NCI-H345 treated with DMSO at 0.1 percent for 48 hours (cell line): ENCODE measurements around the gene CPT1A.

Experiments used
- DNase-seq: peaks from one replicate; lab custom pipeline; 2025; ENCODE audit not compliant: unreplicated experiment; lab: John Stamatoyannopoulos, UW

Gene CPT1A

DNA sequence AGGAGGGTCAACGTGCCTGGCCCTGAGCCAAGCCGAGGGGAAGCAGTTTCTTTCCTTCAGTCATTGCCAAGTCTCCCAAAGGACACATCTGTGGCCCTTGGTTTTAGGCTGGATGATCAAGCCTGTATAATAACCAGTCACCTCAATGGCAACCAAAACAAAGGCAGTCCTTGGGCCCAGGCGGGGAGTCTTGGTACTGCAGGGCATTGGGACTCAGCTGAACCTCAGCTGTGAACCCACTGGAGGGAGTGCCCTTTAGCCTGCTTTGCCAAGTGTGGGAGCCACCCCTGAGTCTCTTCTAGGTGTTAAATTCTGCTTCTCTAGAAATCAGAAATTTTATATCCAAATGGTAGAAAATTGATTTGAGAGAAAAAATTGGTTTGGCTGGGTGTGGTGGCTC lies 36.9 kb downstream of the CPT1A start:
- no peak for DNase-seq

DNA sequence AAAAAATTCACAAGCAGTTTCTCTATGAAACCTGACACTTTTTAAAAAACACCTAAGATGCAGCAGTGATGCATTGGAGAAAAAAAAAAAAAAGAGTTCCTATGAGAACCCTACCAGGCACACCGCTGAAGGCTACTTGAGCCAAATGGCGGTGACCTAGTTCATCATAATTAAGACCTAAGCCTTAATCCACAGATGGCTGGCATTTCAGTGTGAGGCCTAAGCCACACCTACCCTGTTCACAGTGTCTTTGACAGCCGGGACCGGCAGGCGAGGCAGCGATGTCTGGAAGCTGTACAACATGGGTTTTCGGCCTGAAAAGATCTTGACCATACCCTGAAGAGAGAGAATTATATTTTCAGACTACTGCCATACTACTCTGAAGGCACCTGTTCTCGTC lies 38.0 kb downstream of the CPT1A start:
- no peak for DNase-seq

DNA sequence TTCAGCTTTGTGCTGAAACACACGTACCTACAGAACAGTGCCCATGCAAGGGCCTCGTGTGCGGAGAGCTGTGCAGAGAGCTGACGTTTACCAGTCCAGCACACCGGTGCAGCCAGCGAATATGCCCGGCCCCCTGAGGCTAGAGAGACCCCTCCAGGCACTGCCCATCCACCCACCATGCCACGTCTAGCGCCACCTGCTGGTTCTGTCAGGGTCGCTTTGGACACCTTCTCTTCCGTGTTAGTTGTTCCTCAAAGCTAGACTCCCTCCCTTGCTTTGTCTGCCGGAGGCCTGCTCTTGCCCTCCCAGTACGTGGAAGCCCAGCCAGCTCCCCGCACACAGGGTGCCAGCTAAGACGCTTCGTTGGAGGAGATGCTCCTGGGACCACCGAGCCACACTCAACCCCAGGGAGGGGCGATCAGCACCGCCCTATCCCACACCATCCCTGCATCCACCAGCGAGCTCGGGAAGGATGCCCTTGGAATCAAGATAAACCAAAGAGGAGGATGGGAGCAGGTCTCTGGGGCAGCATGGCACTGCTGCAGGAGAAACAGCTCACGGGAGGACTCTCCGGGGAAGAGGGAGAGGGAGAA lies 43.4 kb downstream of the CPT1A start:
- DNase-seq = no peak

DNA sequence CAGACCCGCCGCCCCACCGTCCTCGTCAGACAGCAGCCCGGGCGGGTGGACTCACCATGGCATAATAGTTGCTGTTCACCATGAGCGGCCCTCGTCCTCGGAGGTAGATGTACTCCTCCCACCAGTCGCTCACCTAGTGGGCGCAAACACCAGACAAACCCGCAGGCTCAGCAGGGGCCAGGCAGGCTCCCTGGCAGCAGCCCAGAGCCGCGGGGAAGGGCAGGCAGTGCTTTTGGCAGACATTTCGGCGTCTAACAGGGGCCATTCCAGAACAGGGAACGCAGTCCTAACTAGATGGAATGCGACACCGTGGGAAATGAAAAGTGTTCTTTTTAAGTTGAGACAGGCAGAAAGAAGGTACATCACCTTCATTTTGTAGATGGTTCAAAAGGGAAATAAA lies 44.9 kb downstream of the CPT1A start:
- no peak for DNase-seq

DNA sequence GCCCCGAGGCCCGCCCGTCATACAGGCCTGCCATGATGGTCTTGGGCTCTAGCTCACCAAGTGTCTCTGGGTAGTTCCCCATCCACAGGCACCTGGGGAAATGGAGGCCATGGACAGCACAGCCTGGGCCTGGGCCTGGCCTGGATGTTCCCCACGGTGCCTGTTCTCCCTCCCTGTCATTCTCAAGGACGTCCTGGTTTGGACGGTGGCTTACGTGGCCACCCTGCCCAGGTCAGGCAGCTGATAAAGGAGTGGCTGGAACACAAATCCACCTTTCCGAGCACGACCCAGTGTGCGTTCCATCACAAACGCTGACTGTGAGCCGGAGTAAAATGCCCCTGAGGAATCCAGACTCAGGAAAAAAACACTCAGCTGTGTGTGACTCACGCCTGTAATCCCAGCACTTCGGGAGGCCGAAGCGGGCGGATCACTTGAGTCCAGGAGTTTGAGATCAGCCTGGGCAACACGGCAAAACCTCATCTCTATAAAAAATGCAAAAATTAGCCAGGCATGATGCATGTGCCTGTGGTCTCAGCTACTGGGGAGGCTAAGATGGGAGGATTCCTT lies 49.2 kb downstream of the CPT1A start:
- no peak for DNase-seq

DNA sequence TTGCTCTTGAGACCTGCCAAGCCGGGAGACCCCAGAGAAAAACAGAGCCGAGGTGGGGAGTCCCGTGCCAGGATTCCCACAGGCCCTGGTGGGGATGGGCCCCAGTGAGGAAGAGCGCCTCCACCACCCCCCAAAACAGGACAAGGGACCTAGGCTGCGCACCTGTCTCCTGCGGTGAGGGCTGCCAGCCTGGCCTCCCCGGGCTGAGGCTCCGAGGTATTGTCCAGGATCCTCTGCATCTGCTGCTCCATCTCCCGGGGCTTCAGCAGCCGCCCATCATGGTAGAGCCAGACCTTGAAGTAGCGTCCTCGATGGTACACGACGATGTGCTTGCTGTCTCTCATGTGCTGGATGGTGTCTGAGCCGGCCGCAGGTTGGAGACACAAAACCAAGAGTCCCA lies 57.1 kb downstream of the CPT1A start:
- DNase-seq = no peak

DNA sequence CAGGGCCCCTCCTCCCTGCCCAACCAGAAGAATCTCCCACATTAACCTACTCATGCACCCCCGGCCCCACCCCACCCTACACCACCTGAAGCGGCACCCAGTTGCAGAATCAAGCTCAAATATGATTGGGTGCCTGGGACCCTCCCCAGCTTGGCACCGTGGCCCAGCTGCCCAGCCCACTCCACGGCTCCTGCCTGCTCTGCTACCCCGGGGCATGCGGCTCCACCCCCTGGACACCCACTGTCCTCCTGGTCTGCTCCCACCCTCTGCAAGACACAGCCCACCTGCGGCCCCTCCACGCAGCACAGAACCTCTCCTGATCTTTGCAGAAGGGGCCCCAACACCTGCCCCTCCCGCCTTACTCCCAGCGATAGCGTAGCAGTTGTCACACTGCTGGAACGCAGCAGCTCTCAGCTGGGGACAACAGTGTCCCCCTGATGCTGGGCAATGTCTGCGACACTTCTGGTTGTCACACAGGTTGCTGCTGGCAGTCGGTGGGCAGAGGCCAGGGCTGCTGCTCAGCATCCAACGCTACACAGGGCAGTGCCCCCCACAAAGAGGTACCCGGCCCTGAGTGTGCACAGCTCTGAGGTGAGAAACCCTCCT lies 58.4 kb downstream of the CPT1A start:
- no peak for DNase-seq

DNA sequence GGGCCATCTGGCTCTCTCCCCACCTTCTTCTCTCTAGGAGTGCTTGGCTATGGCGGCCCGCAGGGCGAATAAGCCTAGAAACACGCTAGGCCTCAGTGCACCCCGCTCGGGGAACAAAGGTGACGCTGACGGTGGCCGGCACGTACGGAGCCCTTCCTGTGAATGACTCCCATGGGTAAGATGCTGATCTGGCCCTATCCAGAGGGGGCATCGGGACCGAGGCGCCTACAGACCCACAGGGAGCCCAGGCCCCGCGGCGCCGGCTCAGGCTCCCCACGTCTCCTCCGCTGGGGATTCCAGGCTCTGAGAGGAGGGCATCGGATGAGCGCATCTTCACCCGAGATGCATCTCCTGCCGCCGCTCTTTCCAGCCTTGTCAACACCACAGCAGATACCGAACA lies 59.0 kb downstream of the CPT1A start:
- no peak for DNase-seq

DNA sequence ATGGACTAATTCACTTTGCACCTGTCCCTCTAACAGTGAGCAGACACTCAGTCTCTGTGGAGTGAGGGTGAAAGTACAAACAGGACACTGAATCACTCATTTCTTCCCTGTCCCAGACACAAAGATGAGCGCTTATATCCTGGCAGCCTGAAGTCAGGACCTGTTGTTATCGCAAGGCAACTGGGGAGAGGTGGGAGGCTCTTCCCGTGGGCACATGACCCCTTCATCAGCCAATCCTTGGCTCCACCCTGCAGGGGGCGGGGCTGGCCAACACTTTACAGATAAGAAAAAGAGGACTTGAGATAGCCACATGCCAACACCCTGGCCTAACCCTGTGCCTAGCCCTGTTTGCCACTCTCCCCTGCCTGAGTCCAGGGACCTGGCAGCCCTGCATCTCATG lies 60.9 kb downstream of the CPT1A start:
- no peak for DNase-seq

DNA sequence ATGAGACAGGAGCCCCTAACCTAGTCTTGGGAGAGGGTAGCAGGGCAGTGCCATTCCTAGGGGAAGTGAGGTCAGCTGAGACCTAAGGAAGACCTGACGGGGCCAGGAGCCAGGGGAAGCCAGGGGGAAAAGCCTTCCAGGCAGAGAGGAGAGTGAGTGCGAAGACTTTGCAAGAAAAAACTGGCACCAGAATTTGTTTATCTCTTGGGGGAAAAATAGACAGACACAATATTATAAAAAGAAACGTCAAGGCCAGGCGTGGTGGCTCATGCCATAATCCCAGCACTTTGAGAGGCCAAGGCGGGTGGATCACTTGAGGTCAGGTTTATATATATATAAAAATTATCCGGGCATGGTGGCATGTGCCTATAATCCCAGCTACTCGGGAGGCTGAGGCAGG lies 63.5 kb downstream of the CPT1A start:
- no peak for DNase-seq

DNA sequence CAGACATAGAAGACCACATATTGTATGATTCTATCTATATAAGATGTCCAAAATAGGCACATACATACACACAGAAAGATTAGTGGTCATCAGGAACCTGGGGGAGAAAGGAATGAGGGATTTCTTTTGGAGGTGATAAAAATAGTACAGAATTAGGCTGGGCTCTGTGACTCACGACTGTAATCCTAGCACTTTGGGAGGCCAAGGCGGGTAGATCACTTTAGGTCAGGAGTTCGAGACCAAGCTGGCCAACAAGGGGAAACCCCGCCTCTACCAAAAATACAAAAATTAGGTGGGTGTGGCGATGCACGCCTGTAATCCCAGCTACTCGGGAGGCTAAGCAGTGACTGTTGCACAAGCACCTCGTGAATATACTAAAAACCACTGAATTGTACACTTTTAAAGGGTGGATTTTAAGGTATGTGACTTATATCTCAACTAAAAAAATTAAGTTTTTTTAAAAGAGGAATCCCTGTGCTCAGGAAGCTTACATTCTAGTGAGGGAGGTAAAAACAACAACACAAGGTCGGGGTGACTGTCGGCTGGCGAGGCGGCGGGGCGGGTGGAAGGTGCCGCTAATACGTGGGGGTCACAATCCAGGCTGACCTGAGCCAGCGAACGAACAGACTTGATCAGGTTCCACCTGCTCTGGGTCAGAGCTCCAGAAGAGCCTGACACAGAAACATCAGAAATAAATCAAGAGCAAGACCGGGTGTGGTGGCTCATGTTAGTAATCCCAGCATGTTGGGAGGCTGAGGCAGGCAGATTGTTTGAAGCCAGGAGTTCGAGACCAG lies 65.1 kb downstream of the CPT1A start:
- DNase-seq = no peak

DNA sequence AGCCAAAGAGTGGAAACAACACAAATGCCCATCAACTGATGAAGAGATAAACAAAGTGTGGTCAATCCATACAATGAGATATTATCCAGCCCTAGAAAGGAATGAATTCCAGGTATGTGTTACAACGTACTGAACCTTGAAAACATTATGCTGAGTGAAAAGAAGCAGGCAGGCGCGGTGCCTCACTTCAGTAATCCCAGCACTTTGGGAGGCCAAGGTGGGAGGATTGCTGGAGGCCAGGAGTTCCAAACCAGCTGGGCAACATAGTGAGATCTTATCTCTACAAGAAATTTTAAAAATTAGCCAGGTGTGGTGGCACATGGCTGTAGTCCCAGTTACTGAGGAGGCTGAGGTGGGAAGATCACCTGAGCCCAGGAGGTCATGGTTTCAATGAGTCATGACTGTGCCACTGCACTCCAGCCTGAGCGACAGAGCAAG lies 65.7 kb downstream of the CPT1A start:
- DNase-seq = no peak

DNA sequence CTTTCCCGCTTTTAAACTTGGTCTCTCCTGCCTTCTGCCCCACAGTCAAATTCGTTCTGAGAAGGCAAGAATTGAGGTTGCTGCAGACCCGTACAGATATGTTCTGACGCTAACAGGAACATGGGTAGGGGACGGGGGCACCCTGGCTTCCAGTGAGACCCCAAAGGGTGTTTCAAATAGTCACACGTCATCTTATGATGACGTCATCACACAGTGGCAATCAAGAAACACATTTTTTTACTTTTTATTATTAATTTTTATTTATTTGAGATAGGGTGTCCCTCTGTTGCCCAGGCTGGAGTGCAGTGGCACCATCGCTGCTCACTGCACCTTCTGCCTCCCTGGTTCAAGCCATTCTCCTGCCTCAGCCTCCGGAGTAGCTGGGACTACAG lies 67.5 kb downstream of the CPT1A start:
- DNase-seq = no peak

DNA sequence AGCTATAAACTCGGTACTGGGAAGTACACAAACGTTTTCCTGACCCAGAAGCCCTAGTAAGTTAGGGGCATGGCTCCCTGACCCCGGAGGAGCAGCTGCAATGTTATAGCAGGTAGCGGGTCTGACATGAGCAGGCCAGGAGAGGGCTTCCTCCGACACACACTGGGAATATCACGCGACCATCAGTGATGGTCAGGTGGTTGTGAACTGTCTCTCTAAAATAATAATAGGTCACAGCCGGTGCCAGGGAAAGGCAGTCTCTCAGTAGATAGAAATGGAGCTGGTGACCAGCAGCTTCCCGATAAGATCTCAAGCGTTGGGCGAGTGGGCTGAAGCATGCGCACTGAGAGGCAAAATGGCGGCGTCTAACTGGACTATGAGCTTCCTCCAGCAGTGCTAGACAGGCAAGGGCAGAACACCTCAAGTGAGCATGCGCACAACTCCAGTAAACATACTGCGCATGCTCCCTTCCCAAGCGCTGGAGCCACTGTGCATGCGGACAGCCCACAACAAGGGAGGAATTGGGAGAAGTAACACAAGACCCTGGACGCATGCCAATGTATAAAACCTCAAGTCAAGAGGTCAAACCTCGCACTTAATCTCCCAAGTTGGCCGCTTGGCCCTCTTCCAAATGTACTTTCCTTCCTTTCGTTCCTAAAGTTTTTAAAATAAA lies 68.1 kb downstream of the CPT1A start:
- DNase-seq = no peak

DNA sequence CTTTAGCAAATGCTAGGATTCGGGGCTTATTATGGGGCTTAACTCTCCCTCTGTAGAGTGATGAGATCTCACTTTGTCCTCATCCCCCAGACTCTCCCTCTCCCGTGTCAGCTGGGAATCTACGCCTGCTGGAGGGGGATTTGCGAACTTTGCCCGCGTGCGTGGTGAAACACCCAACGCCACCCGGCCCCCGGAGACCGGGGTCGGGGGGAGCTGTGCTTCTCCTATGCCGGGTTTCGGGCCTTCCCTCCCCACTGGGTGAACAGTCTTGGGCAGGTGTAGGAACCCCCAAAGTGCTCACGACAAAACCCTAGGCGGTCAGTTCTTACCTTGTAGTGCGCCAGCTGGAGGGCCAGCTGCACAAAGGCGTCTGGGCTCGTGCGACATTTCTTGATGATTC lies 68.8 kb downstream of the CPT1A start:
- no peak for DNase-seq

DNA sequence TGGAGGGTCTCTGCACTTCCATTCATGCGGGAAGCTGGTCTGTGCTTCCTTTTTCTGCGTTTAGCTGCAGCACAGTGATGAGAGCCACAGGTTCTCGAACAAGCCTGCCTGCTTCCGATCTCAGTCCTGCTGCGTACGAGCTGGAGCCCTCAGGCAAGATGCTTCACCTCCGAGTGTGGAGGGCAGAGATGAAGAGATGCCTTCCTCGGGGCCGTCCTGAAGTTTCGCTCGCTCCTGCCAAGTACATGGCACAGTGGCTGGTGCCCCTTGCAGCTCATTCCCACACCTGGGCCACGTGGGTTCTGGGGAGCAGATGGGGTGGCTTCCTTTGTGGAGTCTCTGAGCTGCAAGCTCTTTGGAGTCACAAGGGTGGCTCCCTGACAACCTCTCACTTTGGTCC lies 70.9 kb downstream of the CPT1A start:
- DNase-seq = no peak

DNA sequence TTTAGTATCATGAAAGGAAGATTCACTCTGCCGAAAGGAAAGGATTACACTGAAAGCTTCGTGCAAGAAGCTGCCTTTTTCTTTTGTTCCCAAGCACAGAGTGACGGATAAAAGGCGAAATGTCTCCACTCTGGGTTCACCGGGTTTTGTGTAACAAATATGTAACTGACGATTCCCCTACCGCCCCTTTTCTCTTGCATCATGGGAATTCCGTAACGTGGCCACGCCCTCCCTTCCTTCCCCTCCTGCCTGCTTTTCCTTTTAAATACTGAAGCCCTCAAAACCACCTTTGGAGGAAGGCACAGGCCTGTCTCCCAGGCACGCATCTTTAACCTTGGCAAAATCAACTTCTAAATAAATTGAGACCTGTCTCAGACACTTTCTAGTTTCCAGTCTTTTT lies 74.0 kb downstream of the CPT1A start:
- no peak for DNase-seq

DNA sequence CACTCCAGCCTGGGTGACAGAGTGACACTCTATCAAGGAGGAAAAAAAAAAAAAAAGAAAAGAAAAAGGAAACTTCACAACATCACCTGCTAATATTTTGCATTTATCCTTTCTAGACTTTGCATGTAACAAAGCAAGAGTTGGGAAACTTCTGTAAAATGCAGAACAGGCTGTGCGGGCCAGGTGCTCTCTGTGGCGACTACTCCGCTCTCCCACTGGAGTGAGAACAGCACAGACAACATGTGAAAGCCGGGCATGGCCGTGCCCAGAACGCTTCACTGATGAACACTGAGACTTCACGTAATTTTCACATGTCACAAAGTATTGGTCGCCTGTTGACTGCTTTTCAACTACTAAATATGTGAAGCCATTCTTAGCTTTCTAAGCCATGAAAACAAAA lies 74.9 kb downstream of the CPT1A start:
- DNase-seq = no peak

DNA sequence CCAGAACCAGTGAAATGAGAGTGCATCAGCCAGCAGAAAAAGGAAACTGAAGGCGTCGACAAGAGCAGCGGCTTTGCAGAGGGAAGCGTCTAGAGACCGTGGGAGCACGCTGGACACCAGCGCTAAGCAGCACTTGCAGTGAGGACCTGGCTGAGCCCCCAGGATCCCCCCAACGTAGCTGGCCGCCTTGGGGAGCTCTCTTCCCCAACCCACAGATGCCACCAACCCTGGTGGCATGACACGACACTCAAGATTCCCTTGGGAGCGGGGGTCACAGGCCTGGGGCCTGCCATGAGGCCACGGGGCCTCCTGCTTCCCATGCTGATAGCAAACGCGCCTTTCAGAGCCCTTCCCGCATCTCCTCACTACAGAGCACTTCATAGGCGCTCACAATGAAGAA lies 77.0 kb downstream of the CPT1A start:
- DNase-seq = no peak

DNA sequence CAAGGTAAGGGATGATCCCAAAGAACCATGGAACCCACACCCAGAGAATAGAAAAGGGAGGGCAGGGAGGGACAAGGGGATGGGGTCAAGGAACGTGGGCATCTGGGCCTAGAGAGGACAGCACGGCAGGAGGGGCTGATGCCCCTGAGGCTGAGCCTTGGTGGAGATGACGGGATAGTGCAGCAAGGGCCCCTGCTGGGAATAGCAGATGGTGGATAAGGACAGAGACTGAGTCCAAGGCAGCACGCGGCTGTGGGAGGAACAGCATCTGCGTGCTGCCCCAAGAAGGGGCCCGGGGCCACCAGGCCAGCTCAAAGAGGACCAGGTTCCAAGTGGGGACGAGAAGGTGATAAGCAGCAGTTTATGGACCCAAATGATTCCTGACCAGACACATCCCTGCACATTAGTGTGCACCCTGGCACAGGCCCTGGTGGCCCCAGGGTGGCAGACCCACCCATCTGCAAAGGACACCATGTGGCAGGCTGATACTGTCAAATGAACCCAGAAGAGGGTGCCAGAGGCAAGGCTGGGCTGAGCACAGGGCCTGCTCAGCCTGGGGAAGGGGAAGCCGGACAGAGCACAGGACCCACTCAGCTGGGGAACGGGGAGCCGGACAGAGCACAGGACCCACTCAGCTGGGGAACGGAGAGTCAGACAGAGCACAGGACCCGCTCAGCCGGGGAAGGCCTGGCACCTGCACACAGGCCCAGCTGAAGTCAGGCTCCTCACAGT lies 77.6 kb downstream of the CPT1A start:
- no peak for DNase-seq

DNA sequence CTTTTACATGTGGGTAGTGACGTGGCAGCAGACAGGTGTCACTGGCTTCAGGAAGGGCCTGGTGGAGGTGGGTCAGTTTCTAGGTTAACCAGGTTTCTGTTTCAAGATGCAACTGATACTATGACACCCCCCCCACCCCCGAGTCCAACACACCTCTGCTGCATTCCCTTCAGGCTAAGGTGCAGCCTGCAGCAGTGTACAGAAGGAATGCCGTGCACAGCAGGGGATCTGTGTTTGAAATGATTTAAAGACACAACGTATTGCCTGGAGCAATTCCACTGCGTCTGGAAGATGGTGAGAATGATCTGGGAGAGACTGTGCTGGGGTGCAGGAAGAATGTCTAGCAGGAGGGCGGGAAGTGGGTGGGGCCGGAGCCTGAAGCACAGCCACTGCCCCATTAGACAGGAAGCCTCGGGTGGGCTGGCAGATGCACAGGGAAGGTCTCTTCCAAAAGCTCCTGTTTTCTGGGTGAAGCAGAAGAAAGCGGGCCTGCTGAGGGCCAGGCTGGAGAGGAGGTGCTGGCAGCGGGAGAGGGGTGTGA lies 78.5 kb downstream of the CPT1A start:
- DNase-seq = no peak
